Measurements from ENCODE around the gene PLA2G2F.

The PLA2G2F gene

GRCh38 chr1:20194757-20195461 is 55.8 kb downstream of the PLA2G2F start:
- Histone ChIP-seq H3K27me3 (ENCODE audit: insufficient read depth, poor library complexity, severe bottlenecking) (no peaks in the 10 kb centered on the region), H3K27ac (replicated peaks) (no peak overlapping the region), H3K4me3 (replicated peaks; ENCODE audit: insufficient read depth, low read length) (no peak overlapping the region)
- peak; percentile 57 to 78 for DNase-seq (ENCODE audit: low read depth in 1 of 2, low spot score in 1 of 2)
- TF ChIP-seq, protein P1, sequence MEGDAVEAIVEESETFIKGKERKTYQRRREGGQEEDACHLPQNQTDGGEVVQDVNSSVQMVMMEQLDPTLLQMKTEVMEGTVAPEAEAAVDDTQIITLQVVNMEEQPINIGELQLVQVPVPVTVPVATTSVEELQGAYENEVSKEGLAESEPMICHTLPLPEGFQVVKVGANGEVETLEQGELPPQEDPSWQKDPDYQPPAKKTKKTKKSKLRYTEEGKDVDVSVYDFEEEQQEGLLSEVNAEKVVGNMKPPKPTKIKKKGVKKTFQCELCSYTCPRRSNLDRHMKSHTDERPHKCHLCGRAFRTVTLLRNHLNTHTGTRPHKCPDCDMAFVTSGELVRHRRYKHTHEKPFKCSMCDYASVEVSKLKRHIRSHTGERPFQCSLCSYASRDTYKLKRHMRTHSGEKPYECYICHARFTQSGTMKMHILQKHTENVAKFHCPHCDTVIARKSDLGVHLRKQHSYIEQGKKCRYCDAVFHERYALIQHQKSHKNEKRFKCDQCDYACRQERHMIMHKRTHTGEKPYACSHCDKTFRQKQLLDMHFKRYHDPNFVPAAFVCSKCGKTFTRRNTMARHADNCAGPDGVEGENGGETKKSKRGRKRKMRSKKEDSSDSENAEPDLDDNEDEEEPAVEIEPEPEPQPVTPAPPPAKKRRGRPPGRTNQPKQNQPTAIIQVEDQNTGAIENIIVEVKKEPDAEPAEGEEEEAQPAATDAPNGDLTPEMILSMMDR (IDR thresholded peaks at IDR 0.05; ENCODE audit: insufficient read depth, low read length) = peak; percentile 74
- TF ChIP-seq POLR2AphosphoS5 (IDR thresholded peaks at IDR 0.05; ENCODE audit: low read depth) (no peak), GABPA (IDR thresholded peaks at IDR 0.05; ENCODE audit: low read depth) (no peak)

DNA sequence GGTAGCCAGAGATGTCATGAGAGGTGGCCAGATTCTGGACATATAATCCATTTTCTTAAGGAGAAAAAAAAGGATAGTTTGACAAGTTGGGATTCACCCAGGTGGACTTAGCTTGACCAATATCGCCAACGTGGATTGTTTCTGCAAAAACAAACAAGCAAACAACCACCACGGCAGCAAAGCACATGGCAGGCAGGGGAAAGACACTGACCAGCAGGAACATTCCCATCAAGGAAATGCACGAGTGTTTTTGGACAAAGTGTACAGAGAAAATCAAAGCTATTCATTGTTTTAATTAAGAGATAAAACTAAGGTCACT is 56.3 kb downstream of the PLA2G2F start:
- no peak overlapping the region for H3K27ac ChIP-seq (replicated peaks)
- DNase-seq (ENCODE audit: low read depth in 1 of 2, low spot score in 1 of 2) = no peak
- TF ChIP-seq GABPA (IDR thresholded peaks at IDR 0.05; ENCODE audit: low read depth) (no peak), POLR2AphosphoS5 (IDR thresholded peaks at IDR 0.05; ENCODE audit: low read depth) (no peak), SPI1 (IDR thresholded peaks at IDR 0.05; ENCODE audit: borderline replicate concordance, low read depth) (no peak)
- TF ChIP-seq, protein P2, sequence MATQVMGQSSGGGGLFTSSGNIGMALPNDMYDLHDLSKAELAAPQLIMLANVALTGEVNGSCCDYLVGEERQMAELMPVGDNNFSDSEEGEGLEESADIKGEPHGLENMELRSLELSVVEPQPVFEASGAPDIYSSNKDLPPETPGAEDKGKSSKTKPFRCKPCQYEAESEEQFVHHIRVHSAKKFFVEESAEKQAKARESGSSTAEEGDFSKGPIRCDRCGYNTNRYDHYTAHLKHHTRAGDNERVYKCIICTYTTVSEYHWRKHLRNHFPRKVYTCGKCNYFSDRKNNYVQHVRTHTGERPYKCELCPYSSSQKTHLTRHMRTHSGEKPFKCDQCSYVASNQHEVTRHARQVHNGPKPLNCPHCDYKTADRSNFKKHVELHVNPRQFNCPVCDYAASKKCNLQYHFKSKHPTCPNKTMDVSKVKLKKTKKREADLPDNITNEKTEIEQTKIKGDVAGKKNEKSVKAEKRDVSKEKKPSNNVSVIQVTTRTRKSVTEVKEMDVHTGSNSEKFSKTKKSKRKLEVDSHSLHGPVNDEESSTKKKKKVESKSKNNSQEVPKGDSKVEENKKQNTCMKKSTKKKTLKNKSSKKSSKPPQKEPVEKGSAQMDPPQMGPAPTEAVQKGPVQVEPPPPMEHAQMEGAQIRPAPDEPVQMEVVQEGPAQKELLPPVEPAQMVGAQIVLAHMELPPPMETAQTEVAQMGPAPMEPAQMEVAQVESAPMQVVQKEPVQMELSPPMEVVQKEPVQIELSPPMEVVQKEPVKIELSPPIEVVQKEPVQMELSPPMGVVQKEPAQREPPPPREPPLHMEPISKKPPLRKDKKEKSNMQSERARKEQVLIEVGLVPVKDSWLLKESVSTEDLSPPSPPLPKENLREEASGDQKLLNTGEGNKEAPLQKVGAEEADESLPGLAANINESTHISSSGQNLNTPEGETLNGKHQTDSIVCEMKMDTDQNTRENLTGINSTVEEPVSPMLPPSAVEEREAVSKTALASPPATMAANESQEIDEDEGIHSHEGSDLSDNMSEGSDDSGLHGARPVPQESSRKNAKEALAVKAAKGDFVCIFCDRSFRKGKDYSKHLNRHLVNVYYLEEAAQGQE (IDR thresholded peaks at IDR 0.05; ENCODE audit: insufficient replicate concordance, low read depth) = no peak
- TF ChIP-seq, protein P1 (IDR thresholded peaks at IDR 0.05; ENCODE audit: insufficient read depth, low read length) = no peak
- no peak overlapping the region for H3K4me3 ChIP-seq (replicated peaks; ENCODE audit: insufficient read depth, low read length)
- no peaks in the 10 kb centered on the region for H3K27me3 ChIP-seq (ENCODE audit: insufficient read depth, poor library complexity, severe bottlenecking)

GRCh38 chr1:20197329-20197791 is 58.2 kb downstream of the PLA2G2F start:
- Histone ChIP-seq H3K27ac (replicated peaks) (no peak overlapping the region), H3K27me3 (ENCODE audit: insufficient read depth, poor library complexity, severe bottlenecking) (no peaks in the 10 kb centered on the region), H3K4me3 (replicated peaks; ENCODE audit: insufficient read depth, low read length) (no peak overlapping the region)
- DNase-seq (ENCODE audit: low read depth in 1 of 2, low spot score in 1 of 2) = no peak
- TF ChIP-seq SPI1 (IDR thresholded peaks at IDR 0.05; ENCODE audit: borderline replicate concordance, low read depth) = no peak
- TF ChIP-seq POLR2AphosphoS5 (IDR thresholded peaks at IDR 0.05; ENCODE audit: low read depth) = no peak
- no peak for TF ChIP-seq GABPA (IDR thresholded peaks at IDR 0.05; ENCODE audit: low read depth)
- TF ChIP-seq, protein P1 (IDR thresholded peaks at IDR 0.05; ENCODE audit: insufficient read depth, low read length) = no peak
- TF ChIP-seq, protein P2 (IDR thresholded peaks at IDR 0.05; ENCODE audit: insufficient replicate concordance, low read depth) = no peak

DNA sequence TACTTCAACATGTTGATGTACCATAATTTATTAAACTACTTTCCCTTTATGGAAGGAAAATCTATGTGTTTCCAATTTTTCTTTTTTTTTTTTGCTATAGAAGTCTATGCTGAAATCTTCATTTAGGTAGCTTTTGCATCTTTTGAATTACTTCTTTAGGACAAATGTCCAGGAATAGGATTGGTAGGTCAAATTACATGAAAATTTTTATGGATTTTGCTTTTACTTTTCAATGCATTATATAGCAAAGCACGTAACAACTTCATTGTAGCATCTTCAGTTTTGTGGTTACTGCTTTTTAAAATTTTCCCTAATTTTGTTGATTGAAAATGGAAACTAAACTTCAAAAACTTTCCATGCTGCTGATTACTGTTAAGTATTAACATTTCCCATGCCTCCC is 59.2 kb downstream of the PLA2G2F start:
- Histone ChIP-seq H3K4me3 (replicated peaks; ENCODE audit: insufficient read depth, low read length) (no peak overlapping the region), H3K27me3 (ENCODE audit: insufficient read depth, poor library complexity, severe bottlenecking) (no peaks in the 10 kb centered on the region), H3K27ac (replicated peaks) (no peak overlapping the region)
- TF ChIP-seq SPI1 (IDR thresholded peaks at IDR 0.05; ENCODE audit: borderline replicate concordance, low read depth) = no peak
- no peak for DNase-seq (ENCODE audit: low read depth in 1 of 2, low spot score in 1 of 2)

Data from HL-60 (cell line).